K562 (cell line): ENCODE data around the gene NT5C. TPM values are rescaled to one million over a fixed set of nuclear protein-coding genes. Genes with fewer than 3 reads are reported as not detected.

Experiments used
- ARID3A ChIP-seq: IDR thresholded peaks from 2 replicates; pipeline ENCODE4 v1.6.1; 2012; ENCODE audit warnings: low read depth, low read length, improper control_type of control experiment, borderline replicate concordance
- E2F1 ChIP-seq: sonication (generic); formaldehyde crosslinking; IDR thresholded peaks from 2 replicates; pipeline ENCODE4 v1.8.1; 2023; ENCODE audit warnings: mild to moderate bottlenecking, missing genetic modification reagents, moderate library complexity
- FUS ChIP-seq: fragments of 200-400 bp; formaldehyde crosslinking; optimal IDR thresholded peaks from 2 replicates; pipeline ENCODE3; 2017; ENCODE audit warnings: low read depth, low read length
- GATAD2A ChIP-seq: fragments of 450-650 bp; IDR thresholded peaks from 2 replicates; pipeline ENCODE4 v1.6.1; 2017
- MCM3 ChIP-seq: fragments of 450-650 bp; IDR thresholded peaks from 2 replicates; pipeline ENCODE4 v1.6.1; 2016
- MXI1 ChIP-seq: IDR thresholded peaks from 2 replicates; pipeline ENCODE4 v1.6.1; 2011; ENCODE audit warnings: low read depth, mild to moderate bottlenecking, improper control_type of control experiment, low read length
- NCOA1 ChIP-seq: fragments of 450-650 bp; IDR thresholded peaks from 2 replicates; pipeline ENCODE4 v1.6.1; 2016; ENCODE audit warnings: low read depth
- NELFE ChIP-seq: IDR thresholded peaks from 2 replicates; pipeline ENCODE4 v1.6.1; 2011; ENCODE audit warnings: mild to moderate bottlenecking; ENCODE audit not compliant: insufficient read depth, insufficient read length
- NEUROD1 ChIP-seq: fragments of 150-350 bp; IDR thresholded peaks from 2 replicates; pipeline ENCODE4 v1.6.1; 2014; ENCODE audit warnings: borderline replicate concordance, low read length, low read depth; ENCODE audit not compliant: partially characterized antibody
- NFRKB ChIP-seq: fragments of 450-650 bp; IDR thresholded peaks from 2 replicates; pipeline ENCODE4 v1.6.1; 2016; ENCODE audit warnings: low read depth
- POLR2H ChIP-seq: IDR thresholded peaks from 2 replicates; pipeline ENCODE4 v1.6.1; 2016; ENCODE audit warnings: missing genetic modification characterization, low read depth, mild to moderate bottlenecking, control low read depth, missing compliant biosample characterization, moderate library complexity
- RBM14 ChIP-seq: fragments of 200-400 bp; formaldehyde crosslinking; IDR thresholded peaks from 2 replicates; pipeline ENCODE4 v1.6.1; 2018; ENCODE audit warnings: low read depth, mild to moderate bottlenecking, low read length, moderate library complexity, borderline replicate concordance; ENCODE audit not compliant: insufficient read depth
- RBM25 ChIP-seq: fragments of 200-400 bp; formaldehyde crosslinking; IDR thresholded peaks from 2 replicates; pipeline ENCODE4 v1.6.1; 2018; ENCODE audit warnings: low read length, low read depth, moderate library complexity; ENCODE audit not compliant: severe bottlenecking
- RCOR1 ChIP-seq, 2 experiments: IDR thresholded peaks; 2 replicates each; pipeline ENCODE4 v1.6.1; 2012; ENCODE audit warnings: low read depth in 2 of 2, low read length in 2 of 2, borderline replicate concordance in 1 of 2, improper control_type of control experiment in 1 of 2
- RHOXF2B ChIP-seq: fragments of 250-450 bp; sonication (Bioruptor Pico); conservative IDR thresholded peaks from 2 replicates; pipeline ENCODE4 v1.5.1; 2021
- SP1 ChIP-seq: sonication (generic); formaldehyde crosslinking; IDR thresholded peaks from 2 replicates; pipeline ENCODE4 v1.8.1; 2022; ENCODE audit warnings: mild to moderate bottlenecking, missing genetic modification reagents
- YY1 ChIP-seq, 3 experiments: IDR thresholded peaks; 2 replicates each; pipeline ENCODE4 v1.6.1; 2011; ENCODE audit warnings: low read length in 2 of 3, mild to moderate bottlenecking in 2 of 3, moderate library complexity in 2 of 3, borderline replicate concordance in 1 of 3, control low read depth in 1 of 3, low read depth in 1 of 3; ENCODE audit not compliant: insufficient read depth in 3 of 3, insufficient replicate concordance in 2 of 3, control insufficient read depth in 1 of 3, insufficient read length in 1 of 3; ENCODE audit errors: extremely low read depth in 1 of 3
- ZNF143 ChIP-seq: sonication (generic); formaldehyde crosslinking; IDR thresholded peaks from 2 replicates; pipeline ENCODE4 v1.9.0; 2022; ENCODE audit warnings: mild to moderate bottlenecking, missing genetic modification reagents
- ZNF23 ChIP-seq: fragments of 250-450 bp; sonication (Bioruptor Pico); IDR thresholded peaks from 2 replicates; pipeline ENCODE4 v1.4.0; 2020; ENCODE audit warnings: mild to moderate bottlenecking
- ZNF511 ChIP-seq: sonication (generic); formaldehyde crosslinking; IDR thresholded peaks from 2 replicates; pipeline ENCODE4 v1.8.0; 2022; ENCODE audit warnings: mild to moderate bottlenecking, missing genetic modification reagents
- ZNF583 ChIP-seq: fragments of 250-450 bp; sonication (Bioruptor Pico); IDR thresholded peaks from 2 replicates; pipeline ENCODE4 v1.4.0; 2020
- polyA plus RNA-seq, 8 experiments: library from polyadenylated mRNA; depleted of rRNA in 4 of 8; stranded (reverse) in 5 of 8; unstranded in 3 of 8; fragments of >200 nt; fragmentation: Nextera tagmentation in 2 of 8; fragmentation: Illumina TruSeq in 1 of 8; extraction: Ambion mirVana in 2 of 8; extraction: Trizol in 1 of 8; gene quantifications; 2 replicates each; pipeline versions ENCODE4 v1.2.1 to v1.2.3, GENCODE V29; 2011 to 2014; ENCODE audit warnings: inconsistent platforms in 1 of 8, missing spikeins in 1 of 8
- total RNA-seq, 7 experiments: library from RNA; depleted of rRNA in 6 of 7; stranded (reverse); fragments of >200 nt in 6 of 7; fragmentation: Illumina TruSeq in 2 of 7; extraction: Trizol in 2 of 7; gene quantifications; 2 replicates each; pipeline versions ENCODE4 v1.2.1 to v1.2.3, GENCODE V29; 2011 to 2021; ENCODE audit warnings: low replicate concordance in 1 of 7

Gene NT5C
- total and polyA plus RNA-seq, 9 of the 15 experiments (the other 6 are each of a cell fraction or from before 2014, with no cell fraction given), result 2.9 to 205 (median 45.0) TPM

DNA sequence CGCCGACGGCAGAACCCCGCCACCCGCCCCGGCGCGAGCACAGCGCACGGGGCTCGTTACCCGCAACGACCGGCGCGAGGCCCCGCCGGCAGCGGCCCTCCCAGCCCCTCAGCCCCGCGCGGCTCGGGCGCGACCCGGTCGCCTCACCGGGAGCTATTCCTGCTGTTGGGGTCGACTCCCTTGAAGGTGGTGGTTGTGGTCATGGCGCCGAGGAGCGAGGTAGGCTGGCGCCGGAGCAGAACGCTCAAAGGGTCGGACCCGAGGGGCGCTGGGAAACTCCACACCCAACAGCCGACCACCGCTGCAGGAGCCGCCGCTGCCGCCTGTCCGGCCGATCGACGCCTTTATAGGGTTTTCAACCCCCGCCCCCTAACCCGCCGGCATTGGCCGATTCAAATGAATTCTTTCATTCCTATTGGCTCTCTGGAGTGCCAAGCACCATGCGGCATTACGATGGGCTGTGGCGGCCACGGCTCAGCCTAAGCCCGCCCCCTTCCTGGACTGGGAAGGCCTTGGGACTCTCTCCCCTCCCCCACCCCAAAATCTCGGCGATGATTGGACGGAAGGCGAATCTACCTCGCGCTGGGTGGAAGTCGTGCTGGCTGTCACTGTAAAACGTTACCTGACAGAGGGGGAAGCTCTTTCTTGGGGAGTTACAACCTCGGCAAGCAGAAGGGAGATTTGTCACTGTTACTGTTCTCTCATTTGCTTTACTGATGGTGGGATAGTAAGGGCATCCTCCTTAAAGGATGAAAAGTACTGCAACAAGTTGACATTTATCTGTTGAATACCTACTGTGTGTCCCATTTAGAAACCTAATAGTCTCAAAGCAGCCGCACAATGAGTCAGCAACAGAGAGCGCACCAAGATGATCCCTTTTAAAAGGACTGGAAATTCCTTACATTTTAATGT lies 22.9 kb upstream of the NT5C start, which contains the start of gene JPT1 (continued):
- TF ChIP-seq NFRKB (no peak), FUS (peak; percentile 88), NELFE (peak; percentile 100), RBM14 (0 out of 2 replicates have a peak, but pooled peaks have one; percentile 90), ARID3A (no peak), ZNF23 (CRISPR knock-in tag) (no peak), MCM3 (no peak), MXI1 (peak; percentile 25; the same call in 1 of the 2 replicates), ZNF583 (CRISPR knock-in tag) (no peak), RBM25 (peak; percentile 93), E2F1 (0 out of 2 replicates have a peak, but pooled peaks have one; percentile 49), YY1 (IDR thresholded peaks at IDR 0.05; ENCODE audit: borderline replicate concordance in 1 of 3, control insufficient read depth in 1 of 3, extremely low read depth in 1 of 3, insufficient read depth in 3 of 3, insufficient read length in 1 of 3, insufficient replicate concordance in 2 of 3, low read depth in 1 of 3, low read length in 2 of 3) (peak; percentile 26 to 77 (median 69)), NCOA1 (0 out of 2 replicates have a peak, but pooled peaks have one; percentile 46), RCOR1 (IDR thresholded peaks at IDR 0.05; ENCODE audit: borderline replicate concordance in 1 of 2, low read depth in 2 of 2, low read length in 2 of 2) (peak in 1 of 2 experiments; percentile 72; a peak in 2 of 4 replicates), GATAD2A (no peak), RHOXF2B (CRISPR knock-in tag) (no peak), ZNF511 (CRISPR knock-in tag) (peak; percentile 69), SP1 (CRISPR knock-in tag) (peak; percentile 85), NEUROD1 (peak; percentile 98), POLR2H (tag) (peak; percentile 98), ZNF143 (CRISPR knock-in tag) (0 out of 2 replicates have a peak, but pooled peaks have one; percentile 4)
